Measurements from ENCODE around the gene SLC6A11. TPM values are rescaled to one million over a fixed set of nuclear protein-coding genes. Genes with fewer than 3 reads are reported as not detected.

SLC6A11 gene
- total and polyA plus RNA-seq, 2 of the 8 experiments (the other 6 are each of a cell fraction or from before 2014, with no cell fraction given): 0.78 to 1.5 TPM

DNA sequence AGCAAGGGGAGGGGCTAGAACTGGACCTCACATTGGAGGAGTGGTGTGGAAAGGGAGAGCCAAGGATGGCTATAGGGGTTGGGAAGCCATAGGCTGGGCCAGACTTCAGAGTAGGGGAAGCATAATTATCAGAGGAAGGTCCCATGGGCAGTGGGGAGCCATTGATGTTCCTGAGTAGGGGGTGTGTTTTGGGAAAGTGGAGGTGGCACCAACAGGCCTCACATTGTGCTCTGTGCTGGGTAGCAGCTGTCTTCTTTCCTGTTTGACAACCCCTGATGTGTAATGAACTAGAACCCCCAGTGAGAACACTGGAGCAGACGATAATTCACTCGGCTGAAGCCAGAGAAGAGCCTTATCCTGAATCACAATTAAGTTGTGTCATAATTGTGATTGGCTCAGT, 41.2 kb downstream of the SLC6A11 start:
- Histone ChIP-seq H3K79me2 (ENCODE audit: control insufficient read depth in 1 of 2, insufficient read depth in 2 of 2, low read length in 2 of 2) (no peaks in the 10 kb centered on the region), H2BK20ac (ENCODE audit: low read length) (no peak overlapping the region), H3K36me3 (ENCODE audit: control insufficient read depth in 2 of 4, insufficient read depth in 4 of 4, low read length in 3 of 4) (no peaks in the 10 kb centered on the region), H2AK5ac (ENCODE audit: low read depth, low read length) (no peak overlapping the region), H2BK12ac (ENCODE audit: low read depth, low read length) (no peak overlapping the region), H3K27ac (ENCODE audit: low read depth, low read length) (no peak overlapping the region), H3K18ac (ENCODE audit: extremely low read depth, low read length) (no peak overlapping the region), H3K4ac (replicated peaks; ENCODE audit: insufficient read length, low read depth, low read length) (no peak overlapping the region), H3K9ac (replicated peaks in 1 of 4; ENCODE audit: extremely low read depth in 1 of 4, low read depth in 3 of 4, low read length in 3 of 4) (no peak overlapping the region), H3K4me1 (replicated peaks in 1 of 4; ENCODE audit: control insufficient read depth in 3 of 4, insufficient read depth in 4 of 4, low read length in 3 of 4) (no peaks in the 10 kb centered on the region), H3K4me2 (ENCODE audit: insufficient read depth in 1 of 2, low read depth in 2 of 2, low read length in 2 of 2) (no peak overlapping the region), H4K20me1 (replicated peaks in 1 of 2; ENCODE audit: control insufficient read depth in 1 of 2, insufficient read depth in 2 of 2, low read length in 2 of 2) (no peaks in the 10 kb centered on the region), H3K56ac (replicated peaks; ENCODE audit: insufficient read length, low read depth, low read length) (no peak overlapping the region), H3K79me1 (ENCODE audit: low read depth, low read length) (no peaks in the 10 kb centered on the region), H3K14ac (ENCODE audit: insufficient read length) (no peak overlapping the region), H3K23me2 (ENCODE audit: low read depth, low read length) (peaks cover 3% of the 10 kb centered on the region; the same call in 1 of the 2 replicates), H2AFZ (ENCODE audit: low read length) (no peak overlapping the region), H3K4me3 (ENCODE audit: extremely low read depth in 1 of 4, insufficient read depth in 2 of 4, low read depth in 3 of 4, low read length in 4 of 4) (no peak overlapping the region), H3K27me3 (replicated peaks in 1 of 4; ENCODE audit: control insufficient read depth in 3 of 4, extremely low read depth in 1 of 4, insufficient read depth in 3 of 4, low read length in 3 of 4) (peaks cover 0 to 3% (median 0%) of the 10 kb centered on the region in 4 experiments; a peak in 1 of 7 replicates), H4K8ac (ENCODE audit: extremely low read depth, insufficient read depth, low read length) (no peak overlapping the region), H4K91ac (replicated peaks; ENCODE audit: insufficient read length, low read length) (no peak overlapping the region), H3K9me3 (ENCODE audit: insufficient read depth in 2 of 2, low read depth in 1 of 2, low read length in 1 of 2) (0 out of 4 replicates have a peak, but pooled peaks cover 0 to 4% of the 10 kb centered on the region in 2 experiments), H2BK15ac (ENCODE audit: low read length) (no peak overlapping the region), H2BK120ac (replicated peaks; ENCODE audit: low read depth, low read length) (no peak overlapping the region), H2BK5ac (ENCODE audit: low read depth, low read length) (no peak overlapping the region), H3K23ac (ENCODE audit: insufficient read length) (no peak overlapping the region), H4K5ac (ENCODE audit: insufficient read length, low read depth, low read length) (no peak overlapping the region)
- DNase-seq (ENCODE audit: low read depth in 1 of 2, low spot score in 2 of 2): no peak
- 95% methylated on average over 2 of the region's 2 CpGs; no CpG with 5 or more reads in 1 of the 2 experiments for WGBS, 2 experiments (ENCODE audit: extremely low coverage in 1 of 2, insufficient coverage in 1 of 2, insufficient read length in 1 of 2, insufficient replicate concordance in 2 of 2, low coverage in 1 of 2, low lambda C conversion rate in 2 of 2, missing lambda C conversion rate in 1 of 2)
- CTCF ChIA-PET (ENCODE audit: partially characterized antibody): interaction anchor here (0.6 to 6.3 kb wide), 9 partner anchors 10 to 93 kb away, joined by 3 to 61 read pairs (median 5); no protein-coding TSS in a partner anchor
- FAIRE-seq: no peak
- POLR2A ChIA-PET (ENCODE audit: partially characterized antibody): no interaction called here
- TF ChIP-seq TCF12 (IDR thresholded peaks at IDR 0.05; ENCODE audit: low read depth, low read length) (no peak), SRF (IDR thresholded peaks at IDR 0.05; ENCODE audit: low read depth, low read length) (no peak), CBX5 (IDR thresholded peaks at IDR 0.05; ENCODE audit: low read depth, low read length) (no peak), TAF7 (optimal IDR thresholded peaks at IDR 0.05; ENCODE audit: borderline replicate concordance, low read depth, low read length) (no peak), JUN (IDR thresholded peaks at IDR 0.05; ENCODE audit: low read depth, low read length) (no peak), CTBP2 (IDR thresholded peaks at IDR 0.05; ENCODE audit: borderline replicate concordance, insufficient read depth, insufficient read length, low read length) (no peak), SP4 (IDR thresholded peaks at IDR 0.05; ENCODE audit: low read length) (no peak), RAD21 (IDR thresholded peaks at IDR 0.05 in 1 of 2, conservative IDR thresholded peaks at IDR 0.05 in 1 of 2; ENCODE audit: low read depth in 2 of 2, low read length in 2 of 2) (no peak)
- TF ChIP-seq, protein P1, sequence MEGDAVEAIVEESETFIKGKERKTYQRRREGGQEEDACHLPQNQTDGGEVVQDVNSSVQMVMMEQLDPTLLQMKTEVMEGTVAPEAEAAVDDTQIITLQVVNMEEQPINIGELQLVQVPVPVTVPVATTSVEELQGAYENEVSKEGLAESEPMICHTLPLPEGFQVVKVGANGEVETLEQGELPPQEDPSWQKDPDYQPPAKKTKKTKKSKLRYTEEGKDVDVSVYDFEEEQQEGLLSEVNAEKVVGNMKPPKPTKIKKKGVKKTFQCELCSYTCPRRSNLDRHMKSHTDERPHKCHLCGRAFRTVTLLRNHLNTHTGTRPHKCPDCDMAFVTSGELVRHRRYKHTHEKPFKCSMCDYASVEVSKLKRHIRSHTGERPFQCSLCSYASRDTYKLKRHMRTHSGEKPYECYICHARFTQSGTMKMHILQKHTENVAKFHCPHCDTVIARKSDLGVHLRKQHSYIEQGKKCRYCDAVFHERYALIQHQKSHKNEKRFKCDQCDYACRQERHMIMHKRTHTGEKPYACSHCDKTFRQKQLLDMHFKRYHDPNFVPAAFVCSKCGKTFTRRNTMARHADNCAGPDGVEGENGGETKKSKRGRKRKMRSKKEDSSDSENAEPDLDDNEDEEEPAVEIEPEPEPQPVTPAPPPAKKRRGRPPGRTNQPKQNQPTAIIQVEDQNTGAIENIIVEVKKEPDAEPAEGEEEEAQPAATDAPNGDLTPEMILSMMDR (IDR thresholded peaks at IDR 0.05; ENCODE audit: control extremely low read depth in 1 of 3, insufficient read depth in 1 of 3, low read depth in 1 of 3, low read length in 3 of 3): no peak
- TF ChIP-seq, protein P2, sequence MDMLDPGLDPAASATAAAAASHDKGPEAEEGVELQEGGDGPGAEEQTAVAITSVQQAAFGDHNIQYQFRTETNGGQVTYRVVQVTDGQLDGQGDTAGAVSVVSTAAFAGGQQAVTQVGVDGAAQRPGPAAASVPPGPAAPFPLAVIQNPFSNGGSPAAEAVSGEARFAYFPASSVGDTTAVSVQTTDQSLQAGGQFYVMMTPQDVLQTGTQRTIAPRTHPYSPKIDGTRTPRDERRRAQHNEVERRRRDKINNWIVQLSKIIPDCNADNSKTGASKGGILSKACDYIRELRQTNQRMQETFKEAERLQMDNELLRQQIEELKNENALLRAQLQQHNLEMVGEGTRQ (IDR thresholded peaks at IDR 0.05; ENCODE audit: low read length): no peak

Measured in H1 (cell line).